Neutrophil (primary cell): ENCODE results near the gene FUT2.

Source experiments
- H3K27ac ChIP-seq: fragments of 200-600 bp; sonication (generic); 2 replicates; pipeline ENCODE4 v1.5.1; 2016; ENCODE audit warnings: mild to moderate bottlenecking, moderate library complexity
- H3K27me3 ChIP-seq: fragments of 200-600 bp; sonication (generic); 2 replicates; pipeline ENCODE4 v1.6.0; 2016; ENCODE audit warnings: mild to moderate bottlenecking
- H3K36me3 ChIP-seq: fragments of 200-600 bp; sonication (generic); 2 replicates; pipeline ENCODE4 v1.5.1; 2017
- H3K4me1 ChIP-seq, 2 experiments: fragments of 200-600 bp in 1 of 2; sonication (generic) in 1 of 2; 1 replicate in 1 of 2; 2 replicates in 1 of 2; pipeline versions ENCODE4 v1.5.1 to v1.6.1; 2013 to 2016; ENCODE audit warnings: low read depth in 1 of 2, low read length in 1 of 2, mild to moderate bottlenecking in 1 of 2, moderate library complexity in 1 of 2; ENCODE audit not compliant: control insufficient read depth in 1 of 2, insufficient read depth in 1 of 2
- H3K4me3 ChIP-seq, 2 experiments: fragments of 200-600 bp in 1 of 2; sonication (generic) in 1 of 2; 1 replicate in 1 of 2; 2 replicates in 1 of 2; pipeline ENCODE4 v1.5.1; 2013 to 2016; ENCODE audit warnings: low read depth in 1 of 2, low read length in 1 of 2, mild to moderate bottlenecking in 1 of 2, moderate library complexity in 1 of 2
- H3K9me3 ChIP-seq: fragments of 200-600 bp; sonication (generic); 2 replicates; pipeline ENCODE4 v1.5.1; 2016
- TF ChIP-seq, protein P1 (sequence below): fragments of 200-600 bp; sonication (generic); IDR thresholded peaks from 2 replicates; pipeline ENCODE4 v1.5.1; 2016; ENCODE audit warnings: antibody characterized with exemption

The FUT2 gene

DNA sequence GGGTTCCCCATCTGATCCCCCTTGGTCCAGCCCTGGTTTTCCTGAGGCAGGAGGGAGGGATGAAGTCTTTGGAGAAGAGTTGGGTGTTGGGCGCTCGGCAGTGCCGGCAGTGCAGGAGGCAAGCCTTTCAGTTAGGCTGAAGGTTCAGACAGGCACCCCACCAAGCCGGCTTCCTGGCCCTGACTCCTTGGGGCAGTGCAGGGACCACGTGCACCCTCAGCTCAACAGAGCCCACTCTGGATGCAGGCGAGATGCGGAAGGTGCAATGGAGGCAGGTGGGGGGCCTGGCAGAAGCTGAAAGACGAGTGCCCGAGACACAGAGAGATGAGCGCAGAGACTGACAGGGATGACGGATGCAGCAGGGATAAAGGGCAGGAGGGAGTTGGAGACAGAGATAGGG, 12.7 kb downstream of the FUT2 start:
- Histone ChIP-seq H3K9me3 (no peaks in the 10 kb centered on the region), H3K27ac (no peak overlapping the region), H3K4me1 (peaks cover under 1 to 2% of the 10 kb centered on the region in 2 experiments), H3K27me3 (peaks cover 10% of the 10 kb centered on the region), H3K36me3 (no peaks in the 10 kb centered on the region), H3K4me3 (no peak overlapping the region)
- TF ChIP-seq, protein P1, sequence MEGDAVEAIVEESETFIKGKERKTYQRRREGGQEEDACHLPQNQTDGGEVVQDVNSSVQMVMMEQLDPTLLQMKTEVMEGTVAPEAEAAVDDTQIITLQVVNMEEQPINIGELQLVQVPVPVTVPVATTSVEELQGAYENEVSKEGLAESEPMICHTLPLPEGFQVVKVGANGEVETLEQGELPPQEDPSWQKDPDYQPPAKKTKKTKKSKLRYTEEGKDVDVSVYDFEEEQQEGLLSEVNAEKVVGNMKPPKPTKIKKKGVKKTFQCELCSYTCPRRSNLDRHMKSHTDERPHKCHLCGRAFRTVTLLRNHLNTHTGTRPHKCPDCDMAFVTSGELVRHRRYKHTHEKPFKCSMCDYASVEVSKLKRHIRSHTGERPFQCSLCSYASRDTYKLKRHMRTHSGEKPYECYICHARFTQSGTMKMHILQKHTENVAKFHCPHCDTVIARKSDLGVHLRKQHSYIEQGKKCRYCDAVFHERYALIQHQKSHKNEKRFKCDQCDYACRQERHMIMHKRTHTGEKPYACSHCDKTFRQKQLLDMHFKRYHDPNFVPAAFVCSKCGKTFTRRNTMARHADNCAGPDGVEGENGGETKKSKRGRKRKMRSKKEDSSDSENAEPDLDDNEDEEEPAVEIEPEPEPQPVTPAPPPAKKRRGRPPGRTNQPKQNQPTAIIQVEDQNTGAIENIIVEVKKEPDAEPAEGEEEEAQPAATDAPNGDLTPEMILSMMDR = no peak

DNA sequence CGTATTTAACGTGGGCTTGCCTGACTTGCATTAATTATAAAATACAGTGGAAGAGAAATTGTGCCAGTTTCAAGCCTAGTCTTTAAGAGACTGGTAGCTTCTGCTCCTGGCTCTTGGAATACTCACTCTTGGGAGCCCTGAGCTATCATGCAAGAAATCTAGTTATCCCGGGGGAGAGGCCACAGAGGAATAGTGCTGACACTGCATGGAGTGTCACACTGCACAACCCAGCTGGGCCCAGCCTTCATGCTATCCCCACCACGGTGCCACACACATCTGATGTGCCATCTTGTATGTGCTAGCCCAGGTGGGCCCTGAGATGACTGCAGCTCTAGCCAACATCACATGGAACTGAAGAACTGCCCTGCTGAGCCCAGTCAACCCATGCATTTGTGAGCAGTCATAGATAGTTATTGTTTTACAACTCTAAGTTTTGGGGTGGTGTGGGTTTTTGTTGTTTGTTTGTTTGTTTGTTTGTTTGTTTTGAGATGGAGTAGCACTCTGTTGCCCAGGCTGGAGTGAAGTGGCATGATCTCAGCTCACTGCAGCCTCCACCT, 15.4 kb downstream of the FUT2 start:
- H3K9me3 ChIP-seq = no peaks in the 10 kb centered on the region
- no peak overlapping the region for H3K27ac ChIP-seq
- H3K4me3 ChIP-seq = no peak overlapping the region
- peaks cover 19% of the 10 kb centered on the region for H3K27me3 ChIP-seq
- TF ChIP-seq, protein P1 = no peak
- H3K36me3 ChIP-seq = no peaks in the 10 kb centered on the region
- peaks cover 9 to 16% of the 10 kb centered on the region in 2 experiments for H3K4me1 ChIP-seq

DNA sequence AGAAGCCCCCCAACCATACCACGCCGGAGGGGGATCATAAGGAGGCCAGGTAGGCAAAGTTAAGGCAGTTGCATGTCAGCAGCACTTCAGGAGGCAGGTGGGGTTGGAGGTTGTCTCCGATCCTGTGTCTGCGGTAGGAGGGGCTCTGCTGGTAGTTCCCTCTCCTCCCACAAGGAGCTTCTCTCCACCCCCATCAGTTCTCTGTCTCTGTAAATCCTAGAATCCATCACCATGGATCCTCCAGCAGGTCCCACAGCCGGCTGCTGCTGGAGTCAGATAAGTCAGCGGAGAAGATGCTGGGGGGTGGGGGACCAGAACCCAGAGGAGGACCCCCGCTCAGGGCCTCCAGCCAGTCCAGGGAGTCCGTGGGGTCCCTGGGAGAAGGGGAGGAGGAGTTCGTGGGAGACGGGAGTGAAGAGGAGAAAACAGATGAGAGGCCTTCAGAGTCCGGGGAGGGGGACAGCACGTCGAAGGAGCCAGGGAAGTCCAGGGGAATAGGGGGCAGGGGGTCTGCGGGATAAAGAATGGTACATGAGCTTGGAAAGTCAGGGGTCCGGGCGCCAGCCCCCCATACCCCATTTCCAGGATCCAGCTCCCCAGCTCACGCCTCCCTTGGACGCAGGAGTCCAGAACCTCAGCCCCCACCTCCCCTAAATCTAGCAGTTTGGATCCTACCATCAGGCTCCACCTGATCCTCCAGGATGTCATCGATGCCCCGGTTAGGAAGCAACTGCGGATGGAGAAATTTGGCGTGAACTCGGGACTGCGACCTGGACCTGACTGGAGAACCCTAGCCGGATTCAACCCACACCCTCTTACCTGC, 17.5 kb downstream of the FUT2 start:
- no peak overlapping the region for H3K27ac ChIP-seq
- TF ChIP-seq, protein P1 = no peak
- no peaks in the 10 kb centered on the region for H3K36me3 ChIP-seq
- peaks cover 9 to 16% of the 10 kb centered on the region in 2 experiments for H3K4me1 ChIP-seq
- peaks cover 19% of the 10 kb centered on the region for H3K27me3 ChIP-seq
- H3K9me3 ChIP-seq = no peaks in the 10 kb centered on the region
- peak overlapping the region; percentile 55 to 63 for H3K4me3 ChIP-seq

DNA sequence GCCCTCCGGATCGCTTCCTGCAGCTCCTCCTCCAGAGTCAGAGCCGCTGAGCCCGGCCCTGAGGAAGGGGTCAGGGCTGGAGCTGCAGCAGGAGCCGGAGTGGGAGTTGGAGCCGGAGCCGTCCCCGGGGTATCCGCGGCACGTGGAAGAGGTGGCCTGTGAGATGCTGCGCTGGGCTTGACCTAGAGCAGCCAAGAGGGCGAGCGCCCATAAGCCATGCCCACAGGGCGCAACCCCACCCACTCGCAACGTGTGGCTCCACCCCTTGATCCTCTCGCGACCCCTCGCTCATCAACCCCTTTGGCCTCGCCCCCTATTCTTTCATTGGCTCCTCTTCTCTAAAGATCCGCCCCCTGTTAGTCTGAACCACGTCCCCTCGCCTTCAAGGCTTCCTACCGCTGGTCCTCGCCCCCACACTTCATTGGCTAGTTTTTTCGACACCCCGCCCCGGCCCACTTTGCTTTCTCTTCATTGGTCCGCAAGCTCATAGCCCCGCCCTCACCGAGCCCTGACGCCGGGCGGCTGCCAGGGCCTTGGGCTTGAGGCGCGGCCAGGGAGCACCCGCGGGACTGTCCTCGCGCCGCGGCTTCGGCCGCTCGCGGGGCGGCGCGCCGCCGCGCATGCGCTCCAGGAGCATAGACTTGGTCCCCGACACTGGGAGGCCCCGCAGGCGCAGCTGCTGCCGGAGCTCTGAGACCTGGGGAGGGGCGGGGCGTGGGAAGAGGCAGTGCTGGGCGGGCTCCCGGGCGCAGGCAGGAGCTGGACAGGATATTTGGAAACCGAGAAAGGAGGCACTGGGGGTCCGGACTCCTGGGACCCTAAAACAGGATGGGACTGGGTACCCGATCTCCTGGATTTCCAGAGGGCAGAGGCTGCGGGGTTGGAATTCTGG, 18.3 kb downstream of the FUT2 start:
- H3K27ac ChIP-seq = peak overlapping the region; percentile 45
- peaks cover 9 to 16% of the 10 kb centered on the region in 2 experiments for H3K4me1 ChIP-seq
- TF ChIP-seq, protein P1 = no peak
- no peaks in the 10 kb centered on the region for H3K9me3 ChIP-seq
- H3K4me3 ChIP-seq = peak overlapping the region; percentile 55 to 63
- H3K36me3 ChIP-seq = no peaks in the 10 kb centered on the region
- peaks cover 19% of the 10 kb centered on the region for H3K27me3 ChIP-seq

DNA sequence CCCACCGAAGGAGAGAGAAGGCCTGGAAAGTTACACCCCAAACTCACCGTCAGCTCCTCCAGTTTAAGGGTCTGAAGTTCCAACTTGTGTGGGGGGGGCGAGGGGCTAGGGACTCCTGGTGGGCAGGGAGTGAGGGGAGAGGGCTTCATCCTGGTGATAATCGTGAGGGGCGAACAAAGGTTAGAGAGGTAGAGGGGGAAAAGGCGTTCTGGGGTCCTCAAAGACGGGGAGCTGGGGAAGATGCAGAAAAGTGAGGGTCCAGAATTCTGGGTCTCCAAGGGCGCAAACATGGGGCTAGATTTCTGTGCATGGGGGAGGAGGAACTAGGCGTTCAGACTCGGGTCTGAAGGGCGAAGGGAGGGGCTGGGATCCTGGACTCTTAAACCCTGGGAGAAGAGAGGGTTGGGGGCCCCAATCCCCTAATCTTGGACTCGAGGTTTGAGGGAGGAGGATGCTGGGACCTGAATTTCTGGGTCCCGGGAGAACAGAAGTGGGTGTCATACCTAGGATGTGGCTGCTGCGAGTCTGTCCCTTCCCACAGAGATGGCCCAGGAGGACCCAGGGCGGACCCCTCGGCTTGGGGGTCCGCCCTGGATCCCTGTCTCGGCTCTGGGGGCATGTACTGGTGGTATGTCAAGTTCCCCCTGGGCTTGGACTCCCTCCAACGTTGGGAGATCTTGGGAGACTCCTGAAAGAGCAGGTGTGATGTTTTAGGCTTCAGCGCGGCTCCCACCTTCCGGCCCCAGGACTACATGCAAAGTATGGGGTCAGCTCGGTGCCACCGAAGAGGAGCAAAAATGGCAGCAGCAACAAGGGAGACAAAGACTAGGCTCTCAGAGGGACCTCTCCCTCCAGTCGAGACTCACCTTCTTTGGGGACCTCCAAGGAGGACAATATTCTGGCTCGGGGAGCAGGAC, 19.2 kb downstream of the FUT2 start:
- Histone ChIP-seq H3K9me3 (no peaks in the 10 kb centered on the region), H3K4me1 (peaks cover 9 to 16% of the 10 kb centered on the region in 2 experiments), H3K36me3 (no peaks in the 10 kb centered on the region), H3K27me3 (peaks cover 19% of the 10 kb centered on the region), H3K4me3 (peak overlapping the region; percentile 55 to 63), H3K27ac (peak overlapping the region; percentile 45)
- TF ChIP-seq, protein P1 = no peak
